ENCODE measurements around the gene APOA1. TPM values are rescaled to one million over a fixed set of nuclear protein-coding genes. Genes with fewer than 3 reads are reported as not detected.

Gene APOA1
- total and polyA plus RNA-seq, 2 of the 4 experiments (the other 2 are of a cell fraction), result 0.18 to 0.89 TPM

DNA sequence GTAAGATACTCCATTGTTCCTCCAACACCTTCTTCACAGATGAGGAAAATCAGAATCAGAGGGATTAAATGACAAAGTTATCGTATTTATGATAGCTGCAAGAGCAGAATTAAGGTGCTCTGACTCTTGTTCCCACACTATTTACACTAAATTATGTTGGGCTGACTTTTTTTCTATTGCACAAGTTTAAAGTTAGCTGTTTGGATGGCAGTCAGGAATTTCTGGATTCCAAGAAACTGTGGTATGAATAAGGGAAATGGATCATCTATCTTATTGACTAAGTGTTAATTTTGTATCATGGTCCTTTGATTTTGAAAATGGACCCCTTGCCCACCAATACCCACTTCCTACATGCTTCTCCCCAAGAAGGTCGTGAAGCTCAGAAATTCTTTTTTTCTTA, 19.9 kb upstream of the APOA1 start:
- H3K23ac ChIP-seq (ENCODE audit: low read depth, low read length), result no peak overlapping the region
- no CpG with 5 or more reads among the region's 2 CpGs for WGBS, 2 experiments (ENCODE audit: extremely low coverage in 2 of 2, insufficient read length in 1 of 2)
- peaks cover 14% of the 10 kb centered on the region for H4K20me1 ChIP-seq (ENCODE audit: insufficient read depth, low read length)
- H3K4me3 ChIP-seq (ENCODE audit: insufficient read depth, low read depth, low read length), result no peak overlapping the region
- no peak overlapping the region for H4K91ac ChIP-seq (ENCODE audit: insufficient read depth, low read depth, low read length)
- peaks cover 25% of the 10 kb centered on the region for H3K4me1 ChIP-seq (ENCODE audit: control insufficient read depth, insufficient read depth, low read length)
- no peak overlapping the region for H2BK5ac ChIP-seq (ENCODE audit: low read depth, low read length, poor library complexity, severe bottlenecking)
- H3K9ac ChIP-seq (ENCODE audit: low read depth, low read length), result no peak overlapping the region
- peaks cover 27% of the 10 kb centered on the region for H3K9me1 ChIP-seq (ENCODE audit: insufficient read depth, low read length)
- H2AFZ ChIP-seq (replicated peaks; ENCODE audit: low read length, poor library complexity), result no peak overlapping the region
- H3K27me3 ChIP-seq (ENCODE audit: control insufficient read depth, insufficient read depth, low read length), result no peaks in the 10 kb centered on the region
- no peak overlapping the region for H2BK20ac ChIP-seq (ENCODE audit: low read depth, low read length)
- H2BK15ac ChIP-seq (ENCODE audit: low read depth, low read length), result no peak overlapping the region
- ChIA-PET CTCF (interaction anchor here (1.1 kb wide), 1 partner anchor 22 kb away, joined by 4 read pairs; no protein-coding TSS in a partner anchor), POLR2A (ENCODE audit: unreplicated experiment) (no interaction called here)
- H3K36me3 ChIP-seq (ENCODE audit: control insufficient read depth, insufficient read depth, low read length), result peaks cover 30% of the 10 kb centered on the region
- H2AK9ac ChIP-seq (replicated peaks; ENCODE audit: low read depth, low read length, poor library complexity), result no peak overlapping the region
- H3K79me1 ChIP-seq (ENCODE audit: low read depth in 1 of 2, low read length in 2 of 2), result peaks cover 0 to 17% of the 10 kb centered on the region in 2 experiments; a peak in 2 of 4 replicates
- ATAC-seq (ENCODE audit: low read depth) (no peak), DNase-seq (peak; percentile 26)
- H3K9me3 ChIP-seq (ENCODE audit: control insufficient read depth, insufficient read depth, low read length), result no peaks in the 10 kb centered on the region
- no peak overlapping the region for H3K27ac ChIP-seq (ENCODE audit: insufficient read depth, low read length)
- no peak overlapping the region for H2BK120ac ChIP-seq (ENCODE audit: low read depth, low read length)
- H3K18ac ChIP-seq (ENCODE audit: low read depth, low read length), result no peak overlapping the region
- peak; percentile 63 for TF ChIP-seq CEBPB (IDR thresholded peaks at IDR 0.05; ENCODE audit: low read depth, low read length)
- no peak for TF ChIP-seq MAZ (IDR thresholded peaks at IDR 0.05; ENCODE audit: borderline replicate concordance, low read depth, low read length)
- no peak overlapping the region for H4K8ac ChIP-seq (ENCODE audit: low read depth in 2 of 2, low read length in 2 of 2)
- no peak overlapping the region for H3K56ac ChIP-seq (ENCODE audit: extremely low read depth, insufficient read depth, low read length)
- no peak overlapping the region for H2AK5ac ChIP-seq (ENCODE audit: low read depth, low read length)
- dilution Hi-C loops (cut with HindIII; ENCODE audit: low sequenced_read_pairs, unreplicated experiment), result no loop called here
- H3K4me2 ChIP-seq (ENCODE audit: low read depth, low read length), result no peak overlapping the region
- H3K14ac ChIP-seq (replicated peaks; ENCODE audit: low read depth, low read length), result no peak overlapping the region
- intact Hi-C loops (cut with micrococcal nuclease), result loop anchor here (10.0 kb wide), 1 partner anchor 367 kb away; no protein-coding TSS in a partner anchor
- H3K4ac ChIP-seq (ENCODE audit: low read depth, low read length), result no peak overlapping the region
- no TSS peak for BruUV-seq (replicated peaks)
- no peak overlapping the region for H4K5ac ChIP-seq (ENCODE audit: low read depth, low read length)
- in situ Hi-C loops (cut with MboI; ENCODE audit: low sequenced_read_pairs), result no loop called here

All from IMR-90 (cell line).